ENCODE results near the gene AGBL4. TPM values are rescaled to one million over a fixed set of nuclear protein-coding genes. Genes with fewer than 3 reads are reported as not detected.

Gene AGBL4
- total and polyA plus RNA-seq, 2 of the 13 experiments (the other 11 are each of a cell fraction or from before 2014, with no cell fraction given), result not detected

DNA sequence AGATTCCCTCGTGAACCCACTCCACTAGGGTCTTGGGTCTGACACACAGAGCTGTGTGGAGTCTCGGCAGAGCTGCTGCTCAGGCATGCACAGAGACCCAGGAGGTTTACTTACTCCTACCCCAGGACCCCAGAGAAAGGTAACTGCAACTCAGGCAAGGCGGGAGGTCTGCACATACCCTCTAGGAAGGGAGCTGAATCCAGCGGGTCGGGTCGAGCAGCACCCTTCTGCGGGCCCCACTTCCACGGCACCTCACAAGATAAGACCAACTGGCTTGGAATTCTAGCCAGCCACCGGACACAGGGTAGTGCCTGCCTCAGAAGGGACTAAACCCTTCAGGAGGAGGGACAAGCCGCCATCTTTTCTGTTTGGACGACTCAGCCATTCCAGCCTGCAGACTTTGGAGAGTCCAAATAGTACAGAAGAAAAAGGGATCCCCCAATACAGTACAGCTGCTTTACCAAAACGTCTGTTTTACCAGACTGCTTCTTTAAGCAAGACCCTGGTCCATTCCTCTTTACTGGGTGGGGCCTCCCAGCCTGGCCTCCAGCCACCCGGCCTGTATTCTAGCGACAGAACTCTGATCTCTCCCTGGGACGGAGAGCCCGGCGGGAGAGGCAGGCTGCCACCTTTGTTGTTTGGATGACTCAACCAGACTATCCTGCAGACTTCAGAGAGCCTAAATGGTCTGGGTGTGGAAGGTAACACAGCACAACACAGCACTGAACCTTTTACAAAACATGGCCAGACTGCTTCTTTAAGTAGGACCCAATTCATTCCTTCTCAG is 692.5 kb downstream of the AGBL4 start:
- Histone ChIP-seq H3K27ac (ENCODE audit: extremely low read length, insufficient read depth, low read length) (no peak overlapping the region), H3K9ac (ENCODE audit: insufficient read depth, low read depth, low read length) (no peak overlapping the region), H4K20me1 (ENCODE audit: insufficient read depth, low read length) (no peaks in the 10 kb centered on the region), H3K79me2 (ENCODE audit: insufficient read depth, low read length) (no peaks in the 10 kb centered on the region), H3K27me3 (ENCODE audit: control insufficient read depth in 1 of 2, insufficient read depth in 2 of 2, low read length in 2 of 2) (no peaks in the 10 kb centered on the region), H3K4me1 (ENCODE audit: insufficient read depth, low read length) (no peaks in the 10 kb centered on the region), H2AFZ (ENCODE audit: low read length) (no peak overlapping the region), H3K4me2 (ENCODE audit: low read depth, low read length) (no peak overlapping the region), H3K36me3 (replicated peaks in 1 of 2; ENCODE audit: control insufficient read depth in 1 of 2, insufficient read depth in 2 of 2, low read length in 2 of 2) (no peaks in the 10 kb centered on the region), H3K9me3 (ENCODE audit: low read length) (peaks cover 65% of the 10 kb centered on the region), H3K4me3 (replicated peaks in 1 of 3; ENCODE audit: insufficient read depth in 1 of 3, low read depth in 2 of 3, low read length in 3 of 3) (no peak overlapping the region)
- POLR2A ChIA-PET, result no interaction called here
- no peak for FAIRE-seq
- intact Hi-C loops (cut with micrococcal nuclease; ENCODE audit: unreplicated experiment) (no loop called here), in situ Hi-C loops (cut with HindIII; ENCODE audit: extremely low pct_ligation_motif_present, low pct_unique_long_range_greater_than_20kb) (no loop called here)
- DNase-seq (ENCODE audit: low spot score), result no peak
- no TSS peak for BruUV-seq (replicated peaks)
- TF ChIP-seq ZNF337 (CRISPR knock-in tag; IDR thresholded peaks at IDR 0.05; ENCODE audit: borderline replicate concordance, low read depth) (no peak), U2AF1 (optimal IDR thresholded peaks at IDR 0.05; ENCODE audit: low read depth, low read length) (no peak), HNRNPUL1 (IDR thresholded peaks at IDR 0.05; ENCODE audit: low read depth, low read length) (no peak), ZNF549 (CRISPR knock-in tag; IDR thresholded peaks at IDR 0.05) (no peak)
- ATAC-seq, result no peak
- CTCF ChIA-PET (ENCODE audit: low intra/inter-chr PET ratio, low total read pairs), result no interaction called here
- WGBS (ENCODE audit: low lambda C conversion rate), result 0% methylated on average over 1 of the region's 17 CpGs

DNA sequence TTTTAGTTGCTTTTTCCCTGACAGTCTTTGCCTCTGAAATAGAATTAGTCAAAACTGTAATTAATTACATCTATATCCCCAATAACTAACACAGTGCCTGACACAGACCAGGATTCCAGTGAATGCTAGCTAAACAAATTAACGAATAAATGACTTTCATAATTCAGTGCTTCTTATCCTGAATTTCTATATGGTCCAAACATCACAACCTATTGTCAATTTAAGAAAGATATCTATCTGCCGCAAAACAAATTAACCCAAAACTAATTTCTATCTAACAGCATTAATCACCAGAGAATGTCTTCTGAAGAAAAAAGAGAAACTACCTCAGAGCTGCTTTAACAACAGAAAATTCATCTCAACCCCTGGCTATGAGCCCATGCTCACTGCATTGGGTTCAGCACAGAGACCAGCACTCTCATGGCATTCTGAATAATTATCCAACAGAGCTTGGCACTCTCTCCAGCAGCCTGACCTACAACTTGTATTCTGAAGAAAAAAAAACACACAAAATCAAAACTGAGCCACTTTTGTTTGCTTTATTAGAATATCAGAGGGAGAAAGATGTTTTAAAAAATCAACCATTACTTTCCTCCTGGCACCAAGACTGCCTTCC is 699.7 kb downstream of the AGBL4 start:
- no peaks in the 10 kb centered on the region for H4K20me1 ChIP-seq (ENCODE audit: insufficient read depth, low read length)
- ChIA-PET CTCF (ENCODE audit: low intra/inter-chr PET ratio, low total read pairs) (no interaction called here), POLR2A (no interaction called here)
- no peak overlapping the region for H3K27ac ChIP-seq (ENCODE audit: extremely low read length, insufficient read depth, low read length)
- no peaks in the 10 kb centered on the region for H3K36me3 ChIP-seq (replicated peaks in 1 of 2; ENCODE audit: control insufficient read depth in 1 of 2, insufficient read depth in 2 of 2, low read length in 2 of 2)
- H3K4me2 ChIP-seq (ENCODE audit: low read depth, low read length), result no peak overlapping the region
- no peak overlapping the region for H2AFZ ChIP-seq (ENCODE audit: low read length)
- 50% methylated on average over 2 of the region's 2 CpGs for WGBS (ENCODE audit: low lambda C conversion rate)
- no peaks in the 10 kb centered on the region for H3K4me1 ChIP-seq (ENCODE audit: insufficient read depth, low read length)
- in situ Hi-C loops (cut with HindIII; ENCODE audit: extremely low pct_ligation_motif_present, low pct_unique_long_range_greater_than_20kb) (no loop called here), intact Hi-C loops (cut with micrococcal nuclease; ENCODE audit: unreplicated experiment) (no loop called here)
- TF ChIP-seq ZNF563 (CRISPR knock-in tag; IDR thresholded peaks at IDR 0.05), result no peak
- TF ChIP-seq, protein P1, sequence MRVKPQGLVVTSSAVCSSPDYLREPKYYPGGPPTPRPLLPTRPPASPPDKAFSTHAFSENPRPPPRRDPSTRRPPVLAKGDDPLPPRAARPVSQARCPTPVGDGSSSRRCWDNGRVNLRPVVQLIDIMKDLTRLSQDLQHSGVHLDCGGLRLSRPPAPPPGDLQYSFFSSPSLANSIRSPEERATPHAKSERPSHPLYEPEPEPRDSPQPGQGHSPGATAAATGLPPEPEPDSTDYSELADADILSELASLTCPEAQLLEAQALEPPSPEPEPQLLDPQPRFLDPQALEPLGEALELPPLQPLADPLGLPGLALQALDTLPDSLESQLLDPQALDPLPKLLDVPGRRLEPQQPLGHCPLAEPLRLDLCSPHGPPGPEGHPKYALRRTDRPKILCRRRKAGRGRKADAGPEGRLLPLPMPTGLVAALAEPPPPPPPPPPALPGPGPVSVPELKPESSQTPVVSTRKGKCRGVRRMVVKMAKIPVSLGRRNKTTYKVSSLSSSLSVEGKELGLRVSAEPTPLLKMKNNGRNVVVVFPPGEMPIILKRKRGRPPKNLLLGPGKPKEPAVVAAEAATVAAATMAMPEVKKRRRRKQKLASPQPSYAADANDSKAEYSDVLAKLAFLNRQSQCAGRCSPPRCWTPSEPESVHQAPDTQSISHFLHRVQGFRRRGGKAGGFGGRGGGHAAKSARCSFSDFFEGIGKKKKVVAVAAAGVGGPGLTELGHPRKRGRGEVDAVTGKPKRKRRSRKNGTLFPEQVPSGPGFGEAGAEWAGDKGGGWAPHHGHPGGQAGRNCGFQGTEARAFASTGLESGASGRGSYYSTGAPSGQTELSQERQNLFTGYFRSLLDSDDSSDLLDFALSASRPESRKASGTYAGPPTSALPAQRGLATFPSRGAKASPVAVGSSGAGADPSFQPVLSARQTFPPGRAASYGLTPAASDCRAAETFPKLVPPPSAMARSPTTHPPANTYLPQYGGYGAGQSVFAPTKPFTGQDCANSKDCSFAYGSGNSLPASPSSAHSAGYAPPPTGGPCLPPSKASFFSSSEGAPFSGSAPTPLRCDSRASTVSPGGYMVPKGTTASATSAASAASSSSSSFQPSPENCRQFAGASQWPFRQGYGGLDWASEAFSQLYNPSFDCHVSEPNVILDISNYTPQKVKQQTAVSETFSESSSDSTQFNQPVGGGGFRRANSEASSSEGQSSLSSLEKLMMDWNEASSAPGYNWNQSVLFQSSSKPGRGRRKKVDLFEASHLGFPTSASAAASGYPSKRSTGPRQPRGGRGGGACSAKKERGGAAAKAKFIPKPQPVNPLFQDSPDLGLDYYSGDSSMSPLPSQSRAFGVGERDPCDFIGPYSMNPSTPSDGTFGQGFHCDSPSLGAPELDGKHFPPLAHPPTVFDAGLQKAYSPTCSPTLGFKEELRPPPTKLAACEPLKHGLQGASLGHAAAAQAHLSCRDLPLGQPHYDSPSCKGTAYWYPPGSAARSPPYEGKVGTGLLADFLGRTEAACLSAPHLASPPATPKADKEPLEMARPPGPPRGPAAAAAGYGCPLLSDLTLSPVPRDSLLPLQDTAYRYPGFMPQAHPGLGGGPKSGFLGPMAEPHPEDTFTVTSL (CRISPR knock-in tag; IDR thresholded peaks at IDR 0.05; ENCODE audit: borderline replicate concordance), result no peak
- no peak for FAIRE-seq
- H3K9ac ChIP-seq (ENCODE audit: insufficient read depth, low read depth, low read length), result no peak overlapping the region
- no TSS peak for BruUV-seq (replicated peaks)
- DNase-seq (ENCODE audit: low spot score), result no peak
- peaks cover 85% of the 10 kb centered on the region for H3K9me3 ChIP-seq (ENCODE audit: low read length)
- ATAC-seq, result no peak
- H3K27me3 ChIP-seq (ENCODE audit: control insufficient read depth in 1 of 2, insufficient read depth in 2 of 2, low read length in 2 of 2), result no peaks in the 10 kb centered on the region
- no peaks in the 10 kb centered on the region for H3K79me2 ChIP-seq (ENCODE audit: insufficient read depth, low read length)
- no peak overlapping the region for H3K4me3 ChIP-seq (replicated peaks in 1 of 3; ENCODE audit: insufficient read depth in 1 of 3, low read depth in 2 of 3, low read length in 3 of 3)
